BLaER1 treated with 17β-estradiol and CSF1 and Interleukin-3, amounts not matched to agents 10 nM and 100 nM (cell line): ENCODE measurements around the gene DNLZ.

Experiments used
- H3K27ac ChIP-seq, 11 experiments: shearing (Covaris generic); formaldehyde crosslinking; 2 replicates each; pipeline ENCODE4 v1.8.1; 2022
- H3K27me3 ChIP-seq, 11 experiments: shearing (Covaris generic); formaldehyde crosslinking; 2 replicates each; pipeline ENCODE4 v1.8.1; 2022
- H3K36me3 ChIP-seq, 11 experiments: shearing (Covaris generic); formaldehyde crosslinking; 2 replicates each; pipeline ENCODE4 v1.8.1; 2022
- H3K4me1 ChIP-seq, 10 experiments: shearing (Covaris generic); formaldehyde crosslinking; 2 replicates each; pipeline ENCODE4 v1.8.1; 2022
- H3K4me2 ChIP-seq, 11 experiments: shearing (Covaris generic); formaldehyde crosslinking; 2 replicates each; pipeline ENCODE4 v1.8.1; 2022
- H3K4me3 ChIP-seq, 10 experiments: shearing (Covaris generic); formaldehyde crosslinking; 2 replicates each; pipeline ENCODE4 v1.8.1; 2022
- H3K9ac ChIP-seq, 11 experiments: shearing (Covaris generic); formaldehyde crosslinking; 2 replicates each; pipeline ENCODE4 v1.8.1; 2022
- H3K9me3 ChIP-seq, 11 experiments: shearing (Covaris generic); formaldehyde crosslinking; replicated peaks in 1 of 11; 2 replicates each; pipeline ENCODE4 v1.8.1; 2022
- H4K20me1 ChIP-seq, 11 experiments: shearing (Covaris generic); formaldehyde crosslinking; 2 replicates each; pipeline ENCODE4 v1.8.1; 2022
- Cebpa-rat ChIP-seq, 11 experiments: shearing (Covaris generic); IDR thresholded peaks; 2 replicates each; pipeline ENCODE4 v1.8.1; 2022

Gene DNLZ

DNA sequence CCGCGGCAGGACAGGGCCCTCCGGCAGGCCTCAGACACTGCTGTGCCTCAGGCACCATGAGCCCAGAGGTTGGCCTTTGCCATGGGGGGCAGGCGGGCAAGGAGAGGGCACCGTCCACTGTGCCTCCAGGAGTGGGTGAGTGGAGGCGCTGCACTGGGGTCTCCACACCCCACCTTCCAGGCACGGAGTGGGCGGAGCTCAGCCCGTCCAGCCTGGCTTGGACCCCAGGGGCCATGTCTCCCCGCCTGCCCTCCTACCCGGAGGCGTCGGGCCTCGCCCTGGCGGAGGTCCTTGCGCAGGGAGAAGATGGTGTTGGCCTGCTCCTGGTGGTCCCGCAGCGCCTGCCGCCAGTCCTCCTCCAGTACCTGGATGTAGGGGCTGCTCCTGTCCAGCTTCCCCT, 6.5 kb upstream of the DNLZ start:
- no peaks in the 10 kb centered on the region for H3K9me3 ChIP-seq
- H4K20me1 ChIP-seq = peaks cover 0 to 74% (median 11%) of the 10 kb centered on the region in 11 experiments; a peak in 12 of 22 replicates
- H3K4me3 ChIP-seq = no peak overlapping the region
- H3K27me3 ChIP-seq = no peaks in the 10 kb centered on the region
- no peak overlapping the region for H3K4me2 ChIP-seq
- H3K36me3 ChIP-seq = peaks cover 0 to 70% (median 31%) of the 10 kb centered on the region in 11 experiments; a peak in 19 of 22 replicates
- H3K4me1 ChIP-seq = peaks cover 73 to 93% (median 79%) of the 10 kb centered on the region in 10 experiments
- peak overlapping the region in 2 of 11 experiments; percentile 10 to 15; a peak in 3 of 22 replicates for H3K27ac ChIP-seq
- no peak overlapping the region; a peak in 1 of 22 replicates for H3K9ac ChIP-seq
- TF ChIP-seq Cebpa-rat (IDR thresholded peaks at IDR 0.05) = no peak

DNA sequence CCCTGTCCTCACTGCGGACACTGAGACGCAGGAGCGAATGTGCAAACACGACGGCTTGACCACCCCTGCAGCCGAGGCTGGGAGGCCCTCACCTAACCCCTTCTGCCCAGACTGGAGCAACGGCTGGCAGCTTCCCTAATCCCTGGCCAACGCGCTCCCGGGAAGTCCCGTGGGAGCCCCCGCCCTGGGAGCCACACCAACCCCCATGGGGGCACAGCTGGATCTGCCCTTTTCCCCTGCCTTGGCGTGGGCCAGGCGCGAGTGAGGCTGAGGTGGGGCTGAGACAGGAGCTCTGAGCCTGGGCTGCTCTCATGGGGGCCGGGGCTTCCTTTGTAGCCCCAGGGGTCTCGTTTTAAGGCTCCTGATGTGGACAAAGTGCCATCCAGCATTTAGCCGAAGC, 4.6 kb upstream of the DNLZ start:
- Histone ChIP-seq H3K4me1 (peaks cover 69 to 89% (median 77%) of the 10 kb centered on the region in 10 experiments), H3K27me3 (no peaks in the 10 kb centered on the region), H4K20me1 (peaks cover 0 to 86% (median 24%) of the 10 kb centered on the region in 11 experiments; a peak in 14 of 22 replicates), H3K36me3 (peaks cover 0 to 72% (median 23%) of the 10 kb centered on the region in 11 experiments; a peak in 15 of 22 replicates), H3K9me3 (no peaks in the 10 kb centered on the region), H3K27ac (peak overlapping the region in 3 of 11 experiments; percentile 43 to 52 (median 45); a peak in 4 of 22 replicates), H3K4me3 (no peak overlapping the region), H3K4me2 (peak overlapping the region; percentile 21 to 77 (median 59); a peak in 20 of 22 replicates), H3K9ac (peak overlapping the region in 9 of 11 experiments; percentile 19 to 65 (median 54); a peak in 16 of 22 replicates)
- TF ChIP-seq Cebpa-rat (IDR thresholded peaks at IDR 0.05) = no peak

- no peaks in the 10 kb centered on the region for H3K9me3 ChIP-seq
- peak overlapping the region in 5 of 11 experiments; percentile 26 to 65 (median 58); a peak in 8 of 22 replicates for H3K9ac ChIP-seq
- H3K4me1 ChIP-seq = peaks cover 66 to 90% (median 77%) of the 10 kb centered on the region in 10 experiments
- no peaks in the 10 kb centered on the region for H3K27me3 ChIP-seq
- H4K20me1 ChIP-seq = peaks cover 4 to 91% (median 27%) of the 10 kb centered on the region in 11 experiments; a peak in 21 of 22 replicates
- H3K27ac ChIP-seq = peak overlapping the region in 2 of 11 experiments; percentile 43 to 52; a peak in 1 of 22 replicates
- H3K4me3 ChIP-seq = no peak overlapping the region
- peak overlapping the region; percentile 21 to 77 (median 59); a peak in 18 of 22 replicates for H3K4me2 ChIP-seq
- H3K36me3 ChIP-seq = peaks cover 0 to 72% (median 25%) of the 10 kb centered on the region in 11 experiments; a peak in 16 of 22 replicates
- no peak for TF ChIP-seq Cebpa-rat (IDR thresholded peaks at IDR 0.05)
These were observed 4.0 kb upstream of the DNLZ start for GRCh38 chr9:136367296-136368145.

DNA sequence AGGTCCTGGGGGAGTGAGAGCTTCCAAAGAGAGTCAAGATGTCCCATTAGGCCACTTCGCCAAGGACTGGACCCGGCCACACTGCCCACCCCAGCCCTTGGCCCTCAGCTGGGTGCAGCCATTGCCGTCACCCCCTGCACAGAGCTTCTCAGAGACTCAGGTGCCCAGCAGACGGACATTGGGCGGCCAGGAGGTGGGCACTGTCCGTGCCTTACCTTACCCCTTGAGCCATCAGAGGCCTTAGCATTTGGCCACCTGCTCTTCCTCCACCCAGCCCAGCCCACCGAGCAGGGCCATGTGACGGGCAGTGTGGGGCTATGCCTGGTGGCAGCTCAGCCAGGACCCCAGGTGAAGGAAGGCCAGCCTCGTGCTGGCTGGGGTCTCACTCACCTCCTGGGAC, 3.3 kb upstream of the DNLZ start:
- H3K36me3 ChIP-seq = peaks cover 0 to 75% (median 32%) of the 10 kb centered on the region in 11 experiments; a peak in 17 of 22 replicates
- TF ChIP-seq Cebpa-rat (IDR thresholded peaks at IDR 0.05) = no peak
- H3K4me2 ChIP-seq = peak overlapping the region in 9 of 11 experiments; percentile 75 to 90 (median 83); a peak in 12 of 22 replicates
- H3K9ac ChIP-seq = peak overlapping the region in 8 of 11 experiments; percentile 16 to 98 (median 46); a peak in 3 of 22 replicates
- H3K9me3 ChIP-seq = no peaks in the 10 kb centered on the region
- peaks cover 66 to 90% (median 77%) of the 10 kb centered on the region in 10 experiments for H3K4me1 ChIP-seq
- H4K20me1 ChIP-seq = peaks cover 10 to 92% (median 34%) of the 10 kb centered on the region in 11 experiments; a peak in 21 of 22 replicates
- no peak overlapping the region for H3K4me3 ChIP-seq
- no peaks in the 10 kb centered on the region for H3K27me3 ChIP-seq
- peak overlapping the region in 5 of 11 experiments; percentile 50 to 98 (median 59); a peak in 7 of 22 replicates for H3K27ac ChIP-seq

GRCh38 chr9:136365775-136366222, 2.3 kb upstream of the DNLZ start:
- no peak for TF ChIP-seq Cebpa-rat (IDR thresholded peaks at IDR 0.05)
- Histone ChIP-seq H3K9me3 (no peaks in the 10 kb centered on the region), H3K9ac (peak overlapping the region; percentile 29 to 98 (median 47); a peak in 18 of 22 replicates), H3K4me1 (peaks cover 66 to 88% (median 72%) of the 10 kb centered on the region in 10 experiments), H3K27me3 (no peaks in the 10 kb centered on the region), H3K36me3 (peaks cover 0 to 73% (median 34%) of the 10 kb centered on the region in 11 experiments; a peak in 19 of 22 replicates), H3K4me2 (peak overlapping the region; percentile 75 to 90 (median 86)), H3K4me3 (no peak overlapping the region), H3K27ac (peak overlapping the region; percentile 38 to 98 (median 59); a peak in 20 of 22 replicates), H4K20me1 (peaks cover 10 to 92% (median 45%) of the 10 kb centered on the region in 11 experiments; a peak in 21 of 22 replicates)

DNA sequence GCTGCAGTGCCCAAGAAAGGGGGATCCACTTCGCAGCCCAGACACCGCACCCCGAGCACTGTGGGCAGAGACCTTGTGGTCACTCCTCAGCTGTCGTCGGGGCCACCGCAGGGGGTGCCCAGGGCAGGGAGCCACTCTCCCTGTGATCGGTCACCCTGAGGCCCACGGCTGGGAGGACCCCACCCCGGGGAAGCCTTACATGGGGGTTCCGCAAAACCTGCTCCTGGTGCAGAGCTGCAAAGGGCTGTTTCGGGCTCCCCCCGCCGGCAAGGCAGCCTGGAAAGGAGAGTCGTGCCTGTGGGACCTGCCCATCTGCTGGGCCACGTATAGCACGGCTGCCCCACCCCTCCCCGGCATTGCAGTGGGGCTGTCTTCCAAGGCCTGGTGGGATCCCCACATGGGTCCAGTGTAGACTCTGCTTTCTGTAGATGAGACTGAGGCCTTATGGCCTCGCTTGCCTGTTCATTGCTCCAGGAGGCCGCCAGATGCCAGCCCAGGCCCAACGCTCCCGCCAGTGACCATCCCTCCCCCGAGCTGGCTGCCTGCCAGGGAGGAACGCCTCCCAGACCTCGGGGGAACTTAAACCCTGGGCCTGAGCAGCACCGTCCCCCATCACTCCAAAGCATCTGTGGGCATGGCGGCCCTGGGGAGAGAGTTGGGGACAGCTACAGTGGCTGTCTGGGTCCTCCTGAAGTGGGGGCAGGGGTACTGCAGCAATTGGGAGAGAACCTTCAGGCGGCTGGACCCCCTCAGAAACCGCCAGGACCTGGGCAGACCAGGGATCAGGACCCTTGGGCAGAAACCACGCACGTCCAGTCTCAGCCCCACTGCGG, 1.6 kb upstream of the DNLZ start:
- H3K27ac ChIP-seq = peak overlapping the region; percentile 16 to 98 (median 59); a peak in 19 of 22 replicates
- peak overlapping the region; percentile 75 to 90 (median 86) for H3K4me2 ChIP-seq
- H3K4me1 ChIP-seq = peaks cover 64 to 82% (median 67%) of the 10 kb centered on the region in 10 experiments
- no peak overlapping the region for H3K4me3 ChIP-seq
- H3K9ac ChIP-seq = peak overlapping the region in 10 of 11 experiments; percentile 29 to 98 (median 52); a peak in 15 of 22 replicates
- no peaks in the 10 kb centered on the region for H3K27me3 ChIP-seq
- peaks cover 0 to 72% (median 27%) of the 10 kb centered on the region in 11 experiments; a peak in 19 of 22 replicates for H3K36me3 ChIP-seq
- no peaks in the 10 kb centered on the region for H3K9me3 ChIP-seq
- H4K20me1 ChIP-seq = peaks cover 10 to 92% (median 46%) of the 10 kb centered on the region in 11 experiments; a peak in 21 of 22 replicates
- TF ChIP-seq Cebpa-rat (IDR thresholded peaks at IDR 0.05) = no peak

DNA sequence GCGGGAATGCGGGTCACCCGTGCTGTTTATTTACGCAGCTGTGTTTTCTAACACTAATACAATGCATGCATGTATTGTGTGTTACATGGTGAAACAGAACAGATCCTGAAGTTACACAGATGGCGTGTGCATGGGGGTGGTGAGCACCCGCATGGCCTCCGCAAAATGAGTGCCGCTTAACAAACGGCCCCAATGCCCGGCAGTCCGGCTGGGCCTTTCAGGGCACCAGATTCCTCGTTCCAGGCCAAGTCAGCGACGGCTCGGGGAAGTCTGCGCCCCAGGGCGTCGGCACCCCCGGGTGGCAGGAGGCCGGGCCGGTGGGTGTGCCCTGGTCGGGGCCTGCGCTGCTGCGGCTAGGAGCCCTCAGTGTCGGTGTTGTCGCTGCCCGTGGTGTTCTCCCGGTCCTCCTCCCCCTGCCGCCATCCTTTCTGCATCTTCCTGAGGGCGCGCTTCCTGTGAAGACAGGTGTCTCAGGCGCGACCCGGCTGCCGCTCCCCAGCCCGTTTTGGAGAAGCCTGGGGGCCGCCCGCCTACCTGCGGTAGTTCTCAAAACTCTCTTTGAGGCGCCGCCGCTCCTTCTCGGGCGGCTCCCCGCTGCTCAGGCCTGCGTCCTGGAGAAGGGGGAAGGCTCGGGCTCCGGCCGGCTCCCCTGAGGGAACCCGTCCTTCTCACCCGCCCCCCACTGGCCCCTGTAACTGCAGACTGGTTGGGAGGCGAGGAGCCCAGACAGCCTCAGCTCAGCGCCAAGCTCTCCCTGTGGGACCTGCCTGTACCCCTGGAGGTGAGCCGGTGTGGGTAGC, 605 bp upstream of the DNLZ start:
- H3K9me3 ChIP-seq = no peaks in the 10 kb centered on the region
- peak overlapping the region in 8 of 10 experiments; percentile 25 to 99 (median 90); a peak in 9 of 20 replicates for H3K4me3 ChIP-seq
- TF ChIP-seq Cebpa-rat (IDR thresholded peaks at IDR 0.05) = no peak
- peak overlapping the region; percentile 75 to 90 (median 86) for H3K4me2 ChIP-seq
- peaks cover 58 to 82% (median 73%) of the 10 kb centered on the region in 10 experiments for H3K4me1 ChIP-seq
- H3K36me3 ChIP-seq = peaks cover 0 to 70% (median 25%) of the 10 kb centered on the region in 11 experiments; a peak in 19 of 22 replicates
- H4K20me1 ChIP-seq = peaks cover 10 to 92% (median 56%) of the 10 kb centered on the region in 11 experiments; a peak in 21 of 22 replicates
- peak overlapping the region in 7 of 11 experiments; percentile 28 to 98 (median 97); a peak in 7 of 22 replicates for H3K27ac ChIP-seq
- no peaks in the 10 kb centered on the region for H3K27me3 ChIP-seq
- peak overlapping the region in 9 of 11 experiments; percentile 22 to 98 (median 96); a peak in 11 of 22 replicates for H3K9ac ChIP-seq
